ENCODE data around the gene GP9. TPM values are rescaled to one million over a fixed set of nuclear protein-coding genes. Genes with fewer than 3 reads are reported as not detected.

Gene GP9
- under 1 TPM in 1 of 4 donors, not detected in 3; 0.35 TPM for total RNA-seq

DNA sequence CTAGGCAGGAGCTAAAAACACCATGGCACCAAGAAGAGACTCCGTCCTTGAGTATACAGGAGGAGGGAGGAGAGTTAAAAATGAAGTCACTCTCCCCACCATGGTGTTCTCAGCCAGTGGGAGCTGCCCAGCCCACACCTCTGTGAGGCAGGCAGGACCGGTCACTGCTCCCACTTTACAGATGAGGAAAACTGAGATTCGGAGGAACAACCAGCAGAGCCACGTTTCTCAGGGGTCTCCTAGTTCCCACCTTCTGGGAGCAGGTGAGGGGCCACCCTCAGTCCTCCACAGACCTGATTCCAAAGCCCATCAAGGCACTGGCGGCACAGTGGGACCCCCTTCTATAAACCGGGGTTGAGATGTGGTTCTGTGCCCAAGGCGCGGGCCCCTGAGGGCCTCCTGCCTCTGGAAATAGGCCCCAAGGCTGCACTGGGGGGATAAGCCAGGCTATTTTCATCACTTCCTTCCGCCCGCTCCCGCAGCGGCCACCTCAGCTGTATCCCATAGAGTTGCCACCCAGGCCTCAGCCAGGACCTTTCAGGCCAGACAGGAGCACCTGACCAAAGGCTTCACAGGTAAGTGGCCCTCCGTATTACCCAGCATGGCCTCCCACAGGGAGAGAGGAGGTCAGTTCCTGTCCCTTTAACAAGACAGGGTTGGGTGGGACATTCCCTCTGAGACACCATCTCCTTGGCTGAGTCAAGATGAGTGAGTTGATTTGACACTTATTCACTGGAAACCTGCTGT lies at the start of gene GP9:
GP9 (plus strand) TSS at position 504 of the 747 bp plus-strand sequence. CDS start 961 bp downstream, outside the sequence.
- H3K36me3 ChIP-seq = no peaks in the 10 kb centered on the region
- H3K4me1 ChIP-seq = no peaks in the 10 kb centered on the region
- peak within 1 kb of the TSS in 1 of 2 donors; percentile 25 for H3K27ac ChIP-seq
- H3K4me3 ChIP-seq = no peak within 1 kb of the TSS
- no peaks in the 10 kb centered on the region for H3K9me3 ChIP-seq
- no peak for DNase-seq
- no peaks in the 10 kb centered on the region for H3K27me3 ChIP-seq
- intact Hi-C loops (cut with DNase I; ENCODE audit: low total_unique reads) = no loop called here
- TF ChIP-seq, protein P1, sequence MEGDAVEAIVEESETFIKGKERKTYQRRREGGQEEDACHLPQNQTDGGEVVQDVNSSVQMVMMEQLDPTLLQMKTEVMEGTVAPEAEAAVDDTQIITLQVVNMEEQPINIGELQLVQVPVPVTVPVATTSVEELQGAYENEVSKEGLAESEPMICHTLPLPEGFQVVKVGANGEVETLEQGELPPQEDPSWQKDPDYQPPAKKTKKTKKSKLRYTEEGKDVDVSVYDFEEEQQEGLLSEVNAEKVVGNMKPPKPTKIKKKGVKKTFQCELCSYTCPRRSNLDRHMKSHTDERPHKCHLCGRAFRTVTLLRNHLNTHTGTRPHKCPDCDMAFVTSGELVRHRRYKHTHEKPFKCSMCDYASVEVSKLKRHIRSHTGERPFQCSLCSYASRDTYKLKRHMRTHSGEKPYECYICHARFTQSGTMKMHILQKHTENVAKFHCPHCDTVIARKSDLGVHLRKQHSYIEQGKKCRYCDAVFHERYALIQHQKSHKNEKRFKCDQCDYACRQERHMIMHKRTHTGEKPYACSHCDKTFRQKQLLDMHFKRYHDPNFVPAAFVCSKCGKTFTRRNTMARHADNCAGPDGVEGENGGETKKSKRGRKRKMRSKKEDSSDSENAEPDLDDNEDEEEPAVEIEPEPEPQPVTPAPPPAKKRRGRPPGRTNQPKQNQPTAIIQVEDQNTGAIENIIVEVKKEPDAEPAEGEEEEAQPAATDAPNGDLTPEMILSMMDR (IDR thresholded peaks at IDR 0.05) = no peak
- no peak for TF ChIP-seq POLR2A (IDR thresholded peaks at IDR 0.05)

DNA sequence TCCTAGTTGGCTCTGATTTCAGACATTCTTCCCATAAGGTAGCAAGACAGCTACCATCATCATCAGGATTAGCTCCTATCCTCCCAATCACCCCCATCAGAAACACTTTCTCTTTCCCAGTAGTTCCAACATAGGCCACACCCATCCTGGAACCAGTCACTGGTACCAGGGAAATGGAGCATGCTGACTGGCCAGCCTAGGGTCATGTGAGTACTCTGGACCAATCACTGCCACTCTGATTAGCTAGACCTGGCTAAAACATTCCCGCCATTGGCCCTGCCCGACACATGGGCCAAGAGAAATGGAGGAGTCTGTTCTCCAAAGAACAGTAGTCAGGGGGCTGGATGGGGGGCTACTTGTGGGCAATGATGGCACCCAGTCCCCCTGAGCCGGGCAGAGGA lies 47.1 kb upstream of the GP9 start:
- no peak for DNase-seq
- H3K36me3 ChIP-seq = no peaks in the 10 kb centered on the region
- no peaks in the 10 kb centered on the region for H3K4me1 ChIP-seq
- no peak overlapping the region for H3K4me3 ChIP-seq
- intact Hi-C loops (cut with DNase I; ENCODE audit: low total_unique reads) = no loop called here
- no peaks in the 10 kb centered on the region for H3K27me3 ChIP-seq
- no peak overlapping the region for H3K27ac ChIP-seq
- no peaks in the 10 kb centered on the region for H3K9me3 ChIP-seq
- TF ChIP-seq POLR2A (IDR thresholded peaks at IDR 0.05) = no peak
- TF ChIP-seq, protein P1 (IDR thresholded peaks at IDR 0.05) = no peak

DNA sequence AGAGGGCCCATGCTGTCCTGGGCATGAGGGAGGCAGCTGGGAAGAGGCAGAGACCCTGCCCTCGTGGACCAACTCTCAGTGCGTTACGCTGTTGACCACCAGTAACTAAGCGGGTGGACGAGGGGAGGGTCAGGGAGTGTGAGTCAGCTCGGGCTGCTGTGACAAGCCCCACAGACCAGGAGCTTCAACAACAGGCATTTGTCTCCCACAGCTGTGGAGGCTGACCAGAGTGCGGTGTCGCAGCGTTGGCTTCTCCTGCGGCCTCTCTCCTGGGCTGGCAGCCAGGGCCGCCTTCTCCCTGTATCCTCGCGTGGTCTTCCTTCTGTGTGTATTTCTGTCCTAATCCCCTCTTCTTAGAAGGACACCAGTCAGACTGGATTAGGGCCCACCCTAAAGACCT lies 46.4 kb upstream of the GP9 start:
- no peak for TF ChIP-seq POLR2A (IDR thresholded peaks at IDR 0.05)
- TF ChIP-seq, protein P1 (IDR thresholded peaks at IDR 0.05) = no peak
- DNase-seq = no peak
- Histone ChIP-seq H3K4me1 (no peaks in the 10 kb centered on the region), H3K9me3 (no peaks in the 10 kb centered on the region), H3K36me3 (no peaks in the 10 kb centered on the region), H3K27ac (peak overlapping the region in 1 of 2 donors; percentile 9), H3K27me3 (no peaks in the 10 kb centered on the region), H3K4me3 (no peak overlapping the region)
- intact Hi-C loops (cut with DNase I; ENCODE audit: low total_unique reads) = no loop called here

DNA sequence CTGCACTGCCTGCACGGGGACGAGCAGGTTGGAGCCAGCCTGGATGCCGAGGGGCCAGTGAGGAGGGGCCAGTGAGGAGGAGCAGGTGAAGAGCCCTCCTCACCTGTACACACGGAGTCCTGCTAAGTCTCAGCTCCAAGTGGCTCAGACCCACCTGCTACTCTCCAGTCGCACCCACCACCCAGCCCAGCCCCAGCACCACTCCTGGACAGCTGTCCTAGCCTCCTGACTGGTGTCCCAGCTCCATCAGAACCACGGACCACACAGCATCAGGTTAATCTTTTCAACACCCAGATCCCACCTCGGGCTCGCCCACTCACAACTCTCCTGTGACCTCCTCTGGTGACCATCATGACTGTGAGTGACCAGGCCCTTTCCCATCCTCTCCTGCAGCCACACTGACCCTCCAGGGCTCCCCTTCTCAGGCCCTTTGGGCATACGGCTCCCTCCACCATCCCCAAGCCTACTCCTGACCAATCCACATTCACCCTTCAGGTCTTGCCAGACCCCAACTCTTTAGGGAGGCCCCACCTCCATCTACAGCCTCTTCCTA lies 45.7 kb upstream of the GP9 start:
- no peak for DNase-seq
- Histone ChIP-seq H3K9me3 (no peaks in the 10 kb centered on the region), H3K36me3 (no peaks in the 10 kb centered on the region), H3K4me3 (no peak overlapping the region), H3K4me1 (no peaks in the 10 kb centered on the region), H3K27me3 (no peaks in the 10 kb centered on the region), H3K27ac (peak overlapping the region; percentile 55 to 71)
- intact Hi-C loops (cut with DNase I; ENCODE audit: low total_unique reads) = no loop called here
- no peak for TF ChIP-seq POLR2A (IDR thresholded peaks at IDR 0.05)
- TF ChIP-seq, protein P1 (IDR thresholded peaks at IDR 0.05) = no peak

DNA sequence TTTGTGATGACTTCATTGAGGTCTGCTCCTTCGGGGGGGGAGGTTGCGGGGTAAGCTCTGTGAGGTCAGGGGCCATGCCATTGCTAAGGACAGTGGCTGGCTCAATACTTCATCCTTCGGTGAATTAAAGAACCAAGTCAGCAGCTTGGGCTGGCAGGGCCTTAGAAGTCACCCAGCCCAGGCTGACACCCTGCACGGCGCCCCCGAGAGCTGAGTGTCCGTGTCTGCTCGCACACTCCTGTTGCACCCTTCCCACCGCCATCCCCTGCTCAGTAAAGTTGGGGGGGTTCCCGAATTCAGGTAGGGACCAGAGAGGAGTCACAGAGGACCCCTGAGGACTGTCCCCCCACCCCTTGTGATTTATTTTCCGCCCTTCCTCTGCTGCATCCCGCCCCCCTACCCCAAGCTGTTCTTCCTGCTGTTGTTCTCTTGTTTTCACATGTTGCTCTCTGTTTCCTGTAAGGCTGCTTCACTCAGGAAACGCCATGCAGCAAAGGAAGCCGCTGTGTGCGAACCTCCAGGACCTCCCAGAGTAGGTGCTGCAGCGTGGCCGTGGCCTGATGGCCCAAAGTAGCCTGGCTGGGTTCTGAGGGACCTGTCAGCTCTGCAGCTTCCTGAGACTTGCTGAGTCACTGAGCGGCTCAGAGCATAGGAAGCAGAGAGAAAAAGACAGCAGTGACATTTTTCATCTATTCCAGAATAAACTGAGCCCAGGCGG lies 45.0 kb upstream of the GP9 start:
- Histone ChIP-seq H3K36me3 (no peaks in the 10 kb centered on the region), H3K27me3 (no peaks in the 10 kb centered on the region), H3K27ac (peak overlapping the region; percentile 55 to 71), H3K4me3 (no peak overlapping the region), H3K4me1 (no peaks in the 10 kb centered on the region), H3K9me3 (no peaks in the 10 kb centered on the region)
- TF ChIP-seq, protein P1 (IDR thresholded peaks at IDR 0.05) = no peak
- no peak for TF ChIP-seq POLR2A (IDR thresholded peaks at IDR 0.05)
- peak in 1 of 2 donors; percentile 63 for DNase-seq
- intact Hi-C loops (cut with DNase I; ENCODE audit: low total_unique reads) = no loop called here
